GM23338 (cell line): Measurements from ENCODE around the gene AK2. TPM values are rescaled to one million over a fixed set of nuclear protein-coding genes. Genes with fewer than 3 reads are reported as not detected.

Experiments
- ATAC-seq: fragments of 200-7000 bp; cut with Tn5 transposase; 3 replicates; pipeline ENCODE4 v1.9.1; 2020
- DNase-seq: peaks from one replicate; pipeline ENCODE4 v3.0.0-alpha.2; 2015; ENCODE audit warnings: low spot score
- H2AFZ ChIP-seq: fragments of 200-600 bp; sonication (generic); 2 replicates; pipeline ENCODE4 v1.8.0; 2016; ENCODE audit warnings: antibody characterized with exemption, mild to moderate bottlenecking, moderate library complexity
- H3F3A ChIP-seq: fragments of 200-600 bp; sonication (generic); replicated peaks from 2 replicates; pipeline ENCODE4 v1.8.0; 2017; ENCODE audit warnings: antibody characterized with exemption, mixed run types, low read depth
- H3K27ac ChIP-seq: fragments of 200-600 bp; sonication (generic); 2 replicates; pipeline ENCODE4 v1.6.1; 2016; ENCODE audit warnings: low read depth
- H3K27me3 ChIP-seq: fragments of 200-600 bp; sonication (generic); 2 replicates; pipeline ENCODE4 v1.8.0; 2016; ENCODE audit warnings: mild to moderate bottlenecking, mixed run types, moderate library complexity; ENCODE audit not compliant: insufficient read depth
- H3K36me3 ChIP-seq: fragments of 200-600 bp; sonication (generic); 2 replicates; pipeline ENCODE4 v1.8.0; 2016; ENCODE audit warnings: mild to moderate bottlenecking; ENCODE audit not compliant: insufficient read depth
- H3K4me1 ChIP-seq: fragments of 200-600 bp; sonication (generic); 2 replicates; pipeline ENCODE4 v1.8.0; 2016; ENCODE audit warnings: mild to moderate bottlenecking, moderate library complexity; ENCODE audit not compliant: insufficient read depth
- H3K4me2 ChIP-seq: fragments of 200-600 bp; sonication (generic); 2 replicates; pipeline ENCODE4 v1.7.1; 2017; ENCODE audit warnings: mixed run types
- H3K4me3 ChIP-seq: fragments of 200-600 bp; sonication (generic); 2 replicates; pipeline ENCODE4 v1.6.1; 2016; ENCODE audit warnings: mixed run types
- H3K79me2 ChIP-seq: fragments of 200-600 bp; sonication (generic); replicated peaks from 2 replicates; pipeline ENCODE4 v1.8.0; 2017; ENCODE audit warnings: mild to moderate bottlenecking; ENCODE audit not compliant: insufficient read depth
- H3K9me2 ChIP-seq: fragments of 200-600 bp; sonication (generic); 2 replicates; pipeline ENCODE4 v1.8.0; 2017; ENCODE audit not compliant: insufficient read depth
- H4K20me1 ChIP-seq: fragments of 200-600 bp; sonication (generic); replicated peaks from 2 replicates; pipeline ENCODE4 v1.8.0; 2017; ENCODE audit warnings: mild to moderate bottlenecking; ENCODE audit not compliant: insufficient read depth
- H3K27ac Mint-ChIP-seq: 2 replicates; pipeline ENCODE4 v1.8.0; 2020; ENCODE audit warnings: inconsistent platforms, mild to moderate bottlenecking, moderate library complexity, mixed read lengths
- H3K27me3 Mint-ChIP-seq: 3 replicates; pipeline ENCODE4 v1.8.0; 2022; ENCODE audit warnings: low read depth, mild to moderate bottlenecking, moderate library complexity, mixed read lengths, inconsistent platforms; ENCODE audit not compliant: insufficient read depth, poor library complexity
- H3K36me3 Mint-ChIP-seq: 3 replicates; pipeline ENCODE4 v1.8.0; 2021; ENCODE audit warnings: low read depth, mild to moderate bottlenecking, inconsistent platforms, moderate library complexity, mixed read lengths
- H3K4me1 Mint-ChIP-seq: 3 replicates; pipeline ENCODE4 v1.8.0; 2020; ENCODE audit warnings: mild to moderate bottlenecking, inconsistent platforms, mixed read lengths
- H3K4me3 Mint-ChIP-seq: 3 replicates; pipeline ENCODE4 v1.8.0; 2021; ENCODE audit warnings: moderate library complexity, mild to moderate bottlenecking, inconsistent platforms, mixed read lengths
- H3K9me3 Mint-ChIP-seq: 3 replicates; pipeline ENCODE4 v1.8.0; 2020; ENCODE audit warnings: moderate library complexity, mild to moderate bottlenecking, inconsistent platforms, mixed read lengths
- EZH2 ChIP-seq: fragments of 200-600 bp; sonication (generic); IDR thresholded peaks from one replicate; pipeline ENCODE4 v1.8.0; 2017; ENCODE audit warnings: antibody characterized with exemption, mild to moderate bottlenecking, low read depth; ENCODE audit not compliant: unreplicated experiment
- POLR2AphosphoS5 ChIP-seq: IDR thresholded peaks from 2 replicates; pipeline ENCODE4 v1.6.1; 2016; ENCODE audit warnings: antibody characterized with exemption, low read depth
- polyA plus RNA-seq: library from polyadenylated mRNA; unstranded; fragments of >200 nt; fragmentation: Nextera tagmentation; extraction: Ambion mirVana; gene quantifications from 2 replicates; pipeline ENCODE4 v1.2.1, GENCODE V29; 2016
- total RNA-seq: library from RNA; depleted of rRNA; stranded (reverse); fragments of >200 nt; shearing (Covaris generic); gene quantifications from 2 replicates; pipeline ENCODE4 v1.2.3, GENCODE V29; 2014
- TF ChIP-seq, protein P1 (sequence below): fragments of 250-450 bp; sonication (Bioruptor Pico); IDR thresholded peaks from 2 replicates; pipeline ENCODE4 v1.5.0; 2020; ENCODE audit warnings: mild to moderate bottlenecking, moderate library complexity

AK2 gene
- total and polyA plus RNA-seq, 2 experiments from 2014 or later = 125 to 142 TPM

DNA sequence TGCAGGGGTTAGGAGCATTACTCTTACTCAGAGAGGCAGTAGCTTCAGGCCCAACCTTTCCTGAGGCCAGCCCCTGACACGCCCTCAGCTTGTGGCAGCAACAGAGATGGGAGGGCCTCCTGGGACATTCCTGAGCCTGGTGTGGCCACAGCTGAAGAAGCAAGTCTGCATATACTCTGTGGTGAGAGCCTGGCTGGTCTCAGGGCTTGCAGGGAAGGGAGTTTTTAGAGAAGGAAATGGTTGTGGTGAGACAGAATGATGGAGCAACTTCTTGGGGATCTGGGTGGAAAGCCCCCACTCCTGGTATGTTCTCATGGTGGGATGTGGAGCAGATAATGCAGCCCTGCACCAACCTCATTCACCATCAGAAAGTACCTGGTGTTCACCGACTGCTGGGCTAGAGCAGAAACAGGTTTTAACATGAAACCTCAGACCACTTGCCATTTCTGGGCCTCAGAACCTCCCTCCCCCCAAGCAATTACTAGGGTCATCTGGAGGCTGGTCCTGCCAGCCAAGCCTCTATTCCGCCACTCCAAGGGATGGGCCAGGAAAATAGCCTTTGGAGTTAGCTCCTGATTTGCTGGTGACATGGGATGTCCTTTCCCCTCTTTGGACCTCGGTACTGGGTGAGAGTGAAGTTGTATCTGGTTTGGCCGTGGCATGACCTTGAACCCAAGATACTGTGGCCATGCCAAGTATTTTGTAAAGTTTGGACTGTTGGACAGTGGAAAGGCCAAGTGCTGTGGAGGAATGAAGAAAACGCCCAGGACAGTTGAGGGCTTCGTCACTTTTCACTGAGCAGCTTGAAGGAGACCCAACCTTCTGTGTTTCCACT lies 44.0 kb downstream of the AK2 start:
- peaks cover 16% of the 10 kb centered on the region for H3K27me3 Mint-ChIP-seq
- Histone ChIP-seq H3K27me3 (no peaks in the 10 kb centered on the region), H3K27ac (no peak overlapping the region), H3K4me1 (peaks cover 7% of the 10 kb centered on the region; the same call in 1 of the 2 replicates), H3K36me3 (no peaks in the 10 kb centered on the region), H3K4me2 (peak overlapping the region; percentile 9; the same call in 1 of the 2 replicates), H3K79me2 (no peaks in the 10 kb centered on the region), H3F3A (no peaks in the 10 kb centered on the region), H3K4me3 (no peak overlapping the region), H2AFZ (no peak overlapping the region), H3K9me2 (no peaks in the 10 kb centered on the region), H4K20me1 (no peaks in the 10 kb centered on the region)
- H3K27ac Mint-ChIP-seq = no peak overlapping the region; the same call in 1 of the 2 replicates
- no peaks in the 10 kb centered on the region for H3K36me3 Mint-ChIP-seq
- DNase-seq (peak; percentile 82), ATAC-seq (peak; percentile 98)
- no peak overlapping the region; the same call in 2 of the 3 replicates for H3K4me3 Mint-ChIP-seq
- H3K4me1 Mint-ChIP-seq = peaks cover 22% of the 10 kb centered on the region
- H3K9me3 Mint-ChIP-seq = no peaks in the 10 kb centered on the region
- TF ChIP-seq EZH2 (no peak), POLR2AphosphoS5 (no peak)
- TF ChIP-seq, protein P1, sequence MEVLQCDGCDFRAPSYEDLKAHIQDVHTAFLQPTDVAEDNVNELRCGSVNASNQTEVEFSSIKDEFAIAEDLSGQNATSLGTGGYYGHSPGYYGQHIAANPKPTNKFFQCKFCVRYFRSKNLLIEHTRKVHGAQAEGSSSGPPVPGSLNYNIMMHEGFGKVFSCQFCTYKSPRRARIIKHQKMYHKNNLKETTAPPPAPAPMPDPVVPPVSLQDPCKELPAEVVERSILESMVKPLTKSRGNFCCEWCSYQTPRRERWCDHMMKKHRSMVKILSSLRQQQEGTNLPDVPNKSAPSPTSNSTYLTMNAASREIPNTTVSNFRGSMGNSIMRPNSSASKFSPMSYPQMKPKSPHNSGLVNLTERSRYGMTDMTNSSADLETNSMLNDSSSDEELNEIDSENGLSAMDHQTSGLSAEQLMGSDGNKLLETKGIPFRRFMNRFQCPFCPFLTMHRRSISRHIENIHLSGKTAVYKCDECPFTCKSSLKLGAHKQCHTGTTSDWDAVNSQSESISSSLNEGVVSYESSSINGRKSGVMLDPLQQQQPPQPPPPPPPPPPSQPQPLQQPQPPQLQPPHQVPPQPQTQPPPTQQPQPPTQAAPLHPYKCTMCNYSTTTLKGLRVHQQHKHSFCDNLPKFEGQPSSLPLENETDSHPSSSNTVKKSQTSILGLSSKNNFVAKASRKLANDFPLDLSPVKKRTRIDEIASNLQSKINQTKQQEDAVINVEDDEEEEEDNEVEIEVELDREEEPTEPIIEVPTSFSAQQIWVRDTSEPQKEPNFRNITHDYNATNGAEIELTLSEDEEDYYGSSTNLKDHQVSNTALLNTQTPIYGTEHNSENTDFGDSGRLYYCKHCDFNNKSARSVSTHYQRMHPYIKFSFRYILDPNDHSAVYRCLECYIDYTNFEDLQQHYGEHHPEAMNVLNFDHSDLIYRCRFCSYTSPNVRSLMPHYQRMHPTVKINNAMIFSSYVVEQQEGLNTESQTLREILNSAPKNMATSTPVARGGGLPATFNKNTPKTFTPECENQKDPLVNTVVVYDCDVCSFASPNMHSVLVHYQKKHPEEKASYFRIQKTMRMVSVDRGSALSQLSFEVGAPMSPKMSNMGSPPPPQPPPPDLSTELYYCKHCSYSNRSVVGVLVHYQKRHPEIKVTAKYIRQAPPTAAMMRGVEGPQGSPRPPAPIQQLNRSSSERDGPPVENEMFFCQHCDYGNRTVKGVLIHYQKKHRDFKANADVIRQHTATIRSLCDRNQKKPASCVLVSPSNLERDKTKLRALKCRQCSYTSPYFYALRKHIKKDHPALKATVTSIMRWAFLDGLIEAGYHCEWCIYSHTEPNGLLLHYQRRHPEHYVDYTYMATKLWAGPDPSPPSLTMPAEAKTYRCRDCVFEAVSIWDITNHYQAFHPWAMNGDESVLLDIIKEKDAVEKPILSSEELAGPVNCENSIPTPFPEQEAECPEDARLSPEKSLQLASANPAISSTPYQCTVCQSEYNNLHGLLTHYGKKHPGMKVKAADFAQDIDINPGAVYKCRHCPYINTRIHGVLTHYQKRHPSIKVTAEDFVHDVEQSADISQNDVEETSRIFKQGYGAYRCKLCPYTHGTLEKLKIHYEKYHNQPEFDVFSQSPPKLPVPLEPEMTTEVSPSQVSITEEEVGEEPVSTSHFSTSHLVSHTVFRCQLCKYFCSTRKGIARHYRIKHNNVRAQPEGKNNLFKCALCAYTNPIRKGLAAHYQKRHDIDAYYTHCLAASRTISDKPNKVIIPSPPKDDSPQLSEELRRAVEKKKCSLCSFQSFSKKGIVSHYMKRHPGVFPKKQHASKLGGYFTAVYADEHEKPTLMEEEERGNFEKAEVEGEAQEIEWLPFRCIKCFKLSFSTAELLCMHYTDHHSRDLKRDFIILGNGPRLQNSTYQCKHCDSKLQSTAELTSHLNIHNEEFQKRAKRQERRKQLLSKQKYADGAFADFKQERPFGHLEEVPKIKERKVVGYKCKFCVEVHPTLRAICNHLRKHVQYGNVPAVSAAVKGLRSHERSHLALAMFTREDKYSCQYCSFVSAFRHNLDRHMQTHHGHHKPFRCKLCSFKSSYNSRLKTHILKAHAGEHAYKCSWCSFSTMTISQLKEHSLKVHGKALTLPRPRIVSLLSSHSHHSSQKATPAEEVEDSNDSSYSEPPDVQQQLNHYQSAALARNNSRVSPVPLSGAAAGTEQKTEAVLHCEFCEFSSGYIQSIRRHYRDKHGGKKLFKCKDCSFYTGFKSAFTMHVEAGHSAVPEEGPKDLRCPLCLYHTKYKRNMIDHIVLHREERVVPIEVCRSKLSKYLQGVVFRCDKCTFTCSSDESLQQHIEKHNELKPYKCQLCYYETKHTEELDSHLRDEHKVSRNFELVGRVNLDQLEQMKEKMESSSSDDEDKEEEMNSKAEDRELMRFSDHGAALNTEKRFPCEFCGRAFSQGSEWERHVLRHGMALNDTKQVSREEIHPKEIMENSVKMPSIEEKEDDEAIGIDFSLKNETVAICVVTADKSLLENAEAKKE (CRISPR knock-in tag) = 0 out of 2 replicates have a peak, but pooled peaks have one; percentile 15
